ENCODE data around the gene PNLIPRP2. TPM values are rescaled to one million over a fixed set of nuclear protein-coding genes. Genes with fewer than 3 reads are reported as not detected.

PNLIPRP2 gene
- total RNA-seq, 2 donors from 2014 or later: not detected

DNA sequence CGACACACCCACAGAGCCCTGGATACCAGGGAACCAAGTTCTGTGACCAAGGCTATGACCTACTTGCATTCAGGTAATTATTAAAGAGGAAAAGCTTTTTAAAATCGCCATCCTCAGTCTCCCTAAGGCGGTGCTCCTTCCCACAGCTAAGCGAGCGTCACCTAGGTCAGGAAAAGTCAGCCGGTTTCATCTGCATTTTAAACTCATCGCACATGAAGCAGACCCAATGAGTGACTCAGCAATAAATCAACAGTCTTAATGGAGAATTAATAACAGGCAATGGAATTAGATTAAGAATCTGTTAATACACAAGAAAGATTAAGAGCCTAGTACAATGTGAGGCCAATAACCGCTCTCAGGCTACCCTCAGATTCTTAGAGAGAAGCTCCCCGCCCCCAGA is 62.4 kb downstream of the PNLIPRP2 start:
- no peak overlapping the region for H3K27ac ChIP-seq
- H3K9me3 ChIP-seq: no peaks in the 10 kb centered on the region
- H3K27me3 ChIP-seq (replicated peaks; ENCODE audit: insufficient read depth): no peaks in the 10 kb centered on the region
- no peak overlapping the region for H3K4me3 ChIP-seq
- intact Hi-C loops (cut with DNase I): loop anchor here (5.0 kb wide), 2 partner anchors 104 to 484 kb away; no protein-coding TSS in a partner anchor
- 90% methylated on average over 9 of the region's 9 CpGs for WGBS
- DNase-seq (ENCODE audit: low spot score): no peak
- H3K36me3 ChIP-seq: no peaks in the 10 kb centered on the region
- no peaks in the 10 kb centered on the region for H3K4me1 ChIP-seq (replicated peaks)
- TF ChIP-seq POLR2AphosphoS5 (IDR thresholded peaks at IDR 0.05) (no peak), POLR2A (IDR thresholded peaks at IDR 0.05) (no peak)
- TF ChIP-seq, protein P1, sequence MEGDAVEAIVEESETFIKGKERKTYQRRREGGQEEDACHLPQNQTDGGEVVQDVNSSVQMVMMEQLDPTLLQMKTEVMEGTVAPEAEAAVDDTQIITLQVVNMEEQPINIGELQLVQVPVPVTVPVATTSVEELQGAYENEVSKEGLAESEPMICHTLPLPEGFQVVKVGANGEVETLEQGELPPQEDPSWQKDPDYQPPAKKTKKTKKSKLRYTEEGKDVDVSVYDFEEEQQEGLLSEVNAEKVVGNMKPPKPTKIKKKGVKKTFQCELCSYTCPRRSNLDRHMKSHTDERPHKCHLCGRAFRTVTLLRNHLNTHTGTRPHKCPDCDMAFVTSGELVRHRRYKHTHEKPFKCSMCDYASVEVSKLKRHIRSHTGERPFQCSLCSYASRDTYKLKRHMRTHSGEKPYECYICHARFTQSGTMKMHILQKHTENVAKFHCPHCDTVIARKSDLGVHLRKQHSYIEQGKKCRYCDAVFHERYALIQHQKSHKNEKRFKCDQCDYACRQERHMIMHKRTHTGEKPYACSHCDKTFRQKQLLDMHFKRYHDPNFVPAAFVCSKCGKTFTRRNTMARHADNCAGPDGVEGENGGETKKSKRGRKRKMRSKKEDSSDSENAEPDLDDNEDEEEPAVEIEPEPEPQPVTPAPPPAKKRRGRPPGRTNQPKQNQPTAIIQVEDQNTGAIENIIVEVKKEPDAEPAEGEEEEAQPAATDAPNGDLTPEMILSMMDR (IDR thresholded peaks at IDR 0.05): no peak

DNA sequence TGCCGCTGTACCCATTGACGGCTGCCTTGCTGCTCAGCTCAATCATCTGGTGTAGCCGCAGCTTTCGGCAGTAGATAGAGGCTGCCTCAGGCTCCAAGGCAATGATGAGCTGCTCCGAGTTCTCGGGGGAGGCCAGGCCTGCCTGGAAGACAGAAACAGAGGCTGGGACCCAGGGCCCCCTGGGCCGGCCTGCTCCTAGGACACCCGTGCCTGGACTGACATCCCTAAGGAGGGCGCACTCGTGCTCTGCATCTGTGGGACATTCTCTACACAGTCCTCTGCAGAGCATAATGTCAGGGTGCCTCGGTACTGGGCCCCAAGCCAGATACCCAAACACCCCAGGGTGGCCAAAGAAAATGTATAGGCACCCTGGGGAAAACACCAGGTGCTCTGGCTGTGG is 63.1 kb downstream of the PNLIPRP2 start:
- Histone ChIP-seq H3K4me3 (no peak overlapping the region), H3K27ac (no peak overlapping the region), H3K27me3 (replicated peaks; ENCODE audit: insufficient read depth) (no peaks in the 10 kb centered on the region), H3K36me3 (no peaks in the 10 kb centered on the region), H3K4me1 (replicated peaks) (no peaks in the 10 kb centered on the region), H3K9me3 (no peaks in the 10 kb centered on the region)
- WGBS: 93% methylated on average over 11 of the region's 11 CpGs
- DNase-seq (ENCODE audit: low spot score): no peak
- intact Hi-C loops (cut with DNase I): loop anchor here (5.0 kb wide), 2 partner anchors 103 to 483 kb away; no protein-coding TSS in a partner anchor
- TF ChIP-seq POLR2AphosphoS5 (IDR thresholded peaks at IDR 0.05) (no peak), POLR2A (IDR thresholded peaks at IDR 0.05) (no peak)
- TF ChIP-seq, protein P1 (IDR thresholded peaks at IDR 0.05): no peak

DNA sequence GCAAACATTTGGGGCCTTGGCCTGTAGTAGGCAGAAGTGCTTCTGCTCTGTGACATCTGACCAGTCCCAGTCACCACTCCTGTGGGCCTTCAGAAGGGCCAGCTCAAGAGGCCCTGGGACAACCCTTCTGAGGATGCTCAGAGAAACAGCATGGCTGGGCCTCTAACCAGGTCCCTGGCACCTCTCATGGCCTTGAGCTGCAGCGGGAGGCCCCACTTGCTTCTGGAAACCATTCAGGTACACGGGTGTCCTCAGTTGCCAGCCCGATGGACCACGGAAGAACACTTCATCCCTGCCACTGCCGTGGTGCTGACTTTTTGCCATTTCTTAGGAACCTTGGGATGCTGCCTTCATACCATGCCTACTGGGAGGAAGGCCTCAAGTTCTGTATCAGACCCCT is 64.0 kb downstream of the PNLIPRP2 start:
- WGBS: 96% methylated on average over 5 of the region's 5 CpGs
- TF ChIP-seq, protein P1 (IDR thresholded peaks at IDR 0.05): no peak
- TF ChIP-seq POLR2AphosphoS5 (IDR thresholded peaks at IDR 0.05): no peak
- TF ChIP-seq POLR2A (IDR thresholded peaks at IDR 0.05): no peak
- Histone ChIP-seq H3K4me1 (replicated peaks) (no peaks in the 10 kb centered on the region), H3K4me3 (no peak overlapping the region), H3K27ac (no peak overlapping the region), H3K9me3 (no peaks in the 10 kb centered on the region), H3K27me3 (replicated peaks; ENCODE audit: insufficient read depth) (no peaks in the 10 kb centered on the region), H3K36me3 (no peaks in the 10 kb centered on the region)
- intact Hi-C loops (cut with DNase I): loop anchor here (5.0 kb wide), 2 partner anchors 103 to 483 kb away; no protein-coding TSS in a partner anchor
- DNase-seq (ENCODE audit: low spot score): no peak

DNA sequence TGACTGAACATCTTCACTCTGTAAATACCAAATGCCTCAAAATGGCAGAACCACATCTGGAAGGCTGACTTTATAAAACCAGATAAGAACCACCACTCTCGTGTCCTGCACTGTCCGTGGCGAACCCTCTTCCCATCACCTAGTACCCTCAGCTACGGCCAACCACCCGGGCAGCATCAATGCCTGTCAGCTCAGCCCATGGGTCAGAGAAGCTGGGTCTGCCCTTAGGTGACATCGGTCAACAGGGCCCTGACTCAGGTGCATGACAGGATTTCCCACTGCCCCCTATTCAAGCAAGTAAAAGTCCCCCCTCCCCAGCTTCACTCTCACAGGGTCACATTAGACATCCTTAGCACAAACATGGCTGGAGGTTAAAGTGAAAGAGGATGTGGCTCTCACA is 65.1 kb downstream of the PNLIPRP2 start:
- no peaks in the 10 kb centered on the region for H3K9me3 ChIP-seq
- H3K27ac ChIP-seq: no peak overlapping the region
- no peaks in the 10 kb centered on the region for H3K27me3 ChIP-seq (replicated peaks; ENCODE audit: insufficient read depth)
- no peaks in the 10 kb centered on the region for H3K36me3 ChIP-seq
- TF ChIP-seq POLR2AphosphoS5 (IDR thresholded peaks at IDR 0.05) (no peak), POLR2A (IDR thresholded peaks at IDR 0.05) (no peak)
- TF ChIP-seq, protein P1 (IDR thresholded peaks at IDR 0.05): no peak
- intact Hi-C loops (cut with DNase I): no loop called here
- DNase-seq (ENCODE audit: low spot score): no peak
- no peaks in the 10 kb centered on the region for H3K4me1 ChIP-seq (replicated peaks)
- no peak overlapping the region for H3K4me3 ChIP-seq
- 97% methylated on average over 6 of the region's 6 CpGs for whole genome bisulfite sequencing

DNA sequence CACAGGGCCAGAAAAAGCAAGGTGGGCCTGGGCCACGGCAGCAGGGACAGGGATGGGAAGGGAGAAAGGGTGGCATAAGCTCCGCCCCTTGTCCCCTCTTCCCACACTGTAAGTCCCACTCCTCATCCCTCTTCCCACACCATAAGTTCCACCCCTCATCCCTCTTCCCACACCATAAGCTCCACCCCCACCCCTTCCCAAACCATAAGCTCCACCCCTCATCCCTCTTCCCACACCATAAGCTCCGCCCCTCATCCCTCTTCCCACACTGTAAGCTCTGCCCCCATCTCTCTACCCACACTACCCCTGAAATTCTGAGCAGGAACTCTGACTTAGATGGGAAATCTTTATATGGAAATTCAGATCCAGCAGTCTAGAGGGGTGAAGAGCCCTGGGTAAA is 65.9 kb downstream of the PNLIPRP2 start:
- H3K27ac ChIP-seq: no peak overlapping the region
- H3K4me1 ChIP-seq (replicated peaks): no peaks in the 10 kb centered on the region
- TF ChIP-seq, protein P1 (IDR thresholded peaks at IDR 0.05): no peak
- no peak for TF ChIP-seq POLR2AphosphoS5 (IDR thresholded peaks at IDR 0.05)
- TF ChIP-seq POLR2A (IDR thresholded peaks at IDR 0.05): no peak
- no peak overlapping the region for H3K4me3 ChIP-seq
- no peaks in the 10 kb centered on the region for H3K9me3 ChIP-seq
- intact Hi-C loops (cut with DNase I): no loop called here
- DNase-seq (ENCODE audit: low spot score): no peak
- 96% methylated on average over 3 of the region's 3 CpGs for WGBS
- no peaks in the 10 kb centered on the region for H3K36me3 ChIP-seq
- no peaks in the 10 kb centered on the region for H3K27me3 ChIP-seq (replicated peaks; ENCODE audit: insufficient read depth)

Measured in prostate gland (tissue), 2 donors.